Activated T-cell treated with anti-CD3 and anti-CD28 coated beads, Interleukin-2, amount 50 U/mL, for 1 hour (primary cell): Measurements from ENCODE around the gene HDDC2.

Experiments used
- DNase-seq: peaks from one replicate; pipeline ENCODE4 v3.0.0-alpha.2; 2020

HDDC2 gene

GRCh38 chr6:125231574-125232343, 70.0 kb downstream of the HDDC2 start:
- DNase-seq: no peak

- no peak for DNase-seq
Observed at GRCh38 chr6:125231133-125231532, 70.6 kb downstream of the HDDC2 start.

- no peak for DNase-seq
Observed at GRCh38 chr6:125230674-125231073, 71.1 kb downstream of the HDDC2 start.

GRCh38 chr6:125228981-125229479, 72.7 kb downstream of the HDDC2 start:
- no peak for DNase-seq

- no peak for DNase-seq
Observed at GRCh38 chr6:125227244-125227643, 74.5 kb downstream of the HDDC2 start.
